Tibial nerve (tissue), 4 donors: ENCODE measurements around the gene C20orf202.

Experiments used
- CTCF ChIP-seq, 5 experiments: fragments of 200-600 bp in 3 of 5; fragments of 450-650 bp in 2 of 5; sonication (generic) in 3 of 5; IDR thresholded peaks; one replicate each; pipeline ENCODE4 v1.5.1; 2016 to 2019; ENCODE audit warnings: antibody characterized with exemption in 5 of 5, mild to moderate bottlenecking in 3 of 5, moderate library complexity in 2 of 5
- EP300 ChIP-seq, 2 donors: sonication (generic); formaldehyde crosslinking; IDR thresholded peaks; one replicate each; pipeline ENCODE4 v1.6.1; 2017; ENCODE audit warnings: antibody characterized with exemption in 2 of 2, mild to moderate bottlenecking in 1 of 2
- POLR2A ChIP-seq, 2 donors: fragments of 450-650 bp; IDR thresholded peaks; one replicate each; pipeline ENCODE4 v1.6.1; 2017; ENCODE audit warnings: antibody characterized with exemption in 2 of 2, mild to moderate bottlenecking in 2 of 2, moderate library complexity in 2 of 2

DNA sequence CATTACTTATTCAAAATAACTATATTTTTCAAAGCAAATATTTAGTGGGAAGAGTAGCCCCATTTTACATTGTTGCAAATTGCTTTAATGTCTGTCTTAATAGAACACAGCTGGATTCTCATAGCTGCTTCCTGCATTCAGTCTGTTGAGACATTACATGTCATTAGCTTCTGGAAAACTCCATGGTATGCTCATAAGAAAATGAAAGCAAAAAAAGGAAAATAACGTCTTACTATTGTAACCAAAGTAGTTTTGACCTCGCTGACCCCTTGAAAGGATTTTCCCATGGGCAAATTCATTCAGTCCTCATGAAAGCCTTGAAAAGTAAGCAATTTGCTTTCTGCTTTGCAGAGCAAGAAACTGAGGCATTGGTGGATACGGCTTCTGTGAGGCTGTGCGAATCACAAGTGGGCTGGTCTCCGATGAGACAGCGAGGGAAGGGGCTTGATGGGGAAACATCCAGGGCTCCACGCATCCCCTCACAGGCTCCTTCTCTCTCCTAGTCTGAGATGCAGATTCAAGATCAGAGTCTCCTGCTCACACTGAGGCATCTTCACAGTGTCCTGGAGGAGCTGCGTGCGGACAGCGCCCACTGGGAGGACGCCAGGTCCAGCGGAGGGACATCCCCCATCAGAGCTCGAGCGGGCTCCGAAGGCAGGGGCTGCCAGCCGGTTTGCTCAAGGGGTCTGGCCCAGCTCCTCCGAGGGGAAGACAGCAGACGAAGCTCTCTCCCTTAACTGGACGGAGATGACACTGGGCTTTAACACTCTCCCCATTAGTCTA lies 3.3 kb downstream of the C20orf202 start:
- TF ChIP-seq CTCF (IDR thresholded peaks at IDR 0.05) (no peak), EP300 (IDR thresholded peaks at IDR 0.05) (no peak), POLR2A (IDR thresholded peaks at IDR 0.05) (no peak)
